COLO829 (cell line): ENCODE measurements around the gene OR5AN1.
"Not testable (repeated sequence)": the region's sequence is repeated elsewhere in the genome, so short reads cannot be mapped to it uniquely, and the experiment has no call there.

Experiments
- DNase-seq: peaks from one replicate; pipeline ENCODE4 v3.0.0; 2012; ENCODE audit warnings: low spot score

OR5AN1 gene

GRCh38 chr11:59358595-59358994, at the start of gene OR5AN1:
OR5AN1 (plus strand) TSS chr11:59358895; CDS start chr11:59364459, 5,564 bp downstream.
- no peak for DNase-seq

DNA sequence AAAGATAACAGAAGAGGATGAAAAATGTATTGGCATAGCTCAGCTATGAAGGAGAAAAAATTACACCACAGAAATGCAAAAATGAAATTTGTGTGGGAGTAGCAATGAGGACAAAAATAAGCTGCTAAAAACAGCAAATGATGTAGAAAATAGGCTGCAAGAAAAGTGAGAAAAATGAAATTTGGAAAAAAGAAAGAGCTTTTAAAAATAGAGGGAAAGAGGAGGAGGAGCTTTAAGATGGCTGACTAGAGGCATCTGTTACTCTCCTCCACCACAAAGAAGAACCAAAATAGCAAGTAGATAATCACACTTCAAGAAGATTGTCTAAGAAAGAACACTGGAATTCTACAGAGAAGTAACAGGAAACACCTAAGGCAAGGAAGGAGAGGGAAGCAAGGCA, 23.7 kb upstream of the OR5AN1 start:
- no peak for DNase-seq

- no peak for DNase-seq
These were observed 22.5 kb upstream of the OR5AN1 start for GRCh38 chr11:59336176-59336575.

- no peak for DNase-seq
These were observed 21.8 kb upstream of the OR5AN1 start for GRCh38 chr11:59336931-59337330.

- DNase-seq, result not testable (repeated sequence)
These were observed 9.0 kb upstream of the OR5AN1 start for GRCh38 chr11:59349657-59350056.

DNA sequence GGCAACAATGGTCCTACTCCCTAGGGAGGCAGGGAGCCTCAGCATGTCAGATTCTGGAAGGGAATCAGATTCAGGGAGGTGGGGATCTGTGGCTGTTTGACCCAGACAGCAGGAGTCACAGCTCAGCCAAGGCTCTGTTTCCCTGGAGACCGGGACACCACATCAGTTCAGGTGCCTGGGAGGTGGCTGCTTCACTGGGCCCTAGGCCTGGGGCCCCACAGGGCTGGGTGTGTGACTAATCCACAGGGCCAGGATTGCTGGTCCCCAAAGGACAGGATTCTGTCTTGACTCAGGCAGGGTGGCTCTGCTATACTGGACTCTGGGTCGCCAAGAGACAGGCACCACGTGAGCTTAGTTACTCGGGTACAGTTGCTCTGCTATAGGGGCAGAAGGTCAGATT, 3.5 kb upstream of the OR5AN1 start:
- no peak for DNase-seq

DNA sequence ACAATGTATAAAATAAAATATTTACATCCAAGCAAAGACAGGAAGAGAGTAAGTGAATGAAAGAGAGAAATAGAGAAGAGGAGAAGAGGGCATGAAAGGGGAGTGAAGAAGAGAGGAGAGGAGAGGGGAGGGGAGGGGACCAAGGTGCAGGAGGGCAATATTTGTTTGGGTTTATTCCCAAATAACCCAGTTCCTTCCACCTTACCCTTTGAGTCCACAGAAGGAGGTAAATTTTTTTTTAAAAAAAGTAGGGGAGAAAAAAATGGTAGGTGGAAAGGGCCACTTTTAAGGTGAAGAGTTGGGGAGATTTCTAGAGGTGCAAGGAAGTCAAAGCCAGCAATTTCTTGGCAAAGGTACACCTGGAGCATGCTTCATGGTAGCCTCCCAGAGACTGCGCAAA, 2.1 kb upstream of the OR5AN1 start:
- DNase-seq, result no peak

- DNase-seq, result no peak
These were observed 675 bp upstream of the OR5AN1 start for GRCh38 chr11:59358020-59358419.

DNA sequence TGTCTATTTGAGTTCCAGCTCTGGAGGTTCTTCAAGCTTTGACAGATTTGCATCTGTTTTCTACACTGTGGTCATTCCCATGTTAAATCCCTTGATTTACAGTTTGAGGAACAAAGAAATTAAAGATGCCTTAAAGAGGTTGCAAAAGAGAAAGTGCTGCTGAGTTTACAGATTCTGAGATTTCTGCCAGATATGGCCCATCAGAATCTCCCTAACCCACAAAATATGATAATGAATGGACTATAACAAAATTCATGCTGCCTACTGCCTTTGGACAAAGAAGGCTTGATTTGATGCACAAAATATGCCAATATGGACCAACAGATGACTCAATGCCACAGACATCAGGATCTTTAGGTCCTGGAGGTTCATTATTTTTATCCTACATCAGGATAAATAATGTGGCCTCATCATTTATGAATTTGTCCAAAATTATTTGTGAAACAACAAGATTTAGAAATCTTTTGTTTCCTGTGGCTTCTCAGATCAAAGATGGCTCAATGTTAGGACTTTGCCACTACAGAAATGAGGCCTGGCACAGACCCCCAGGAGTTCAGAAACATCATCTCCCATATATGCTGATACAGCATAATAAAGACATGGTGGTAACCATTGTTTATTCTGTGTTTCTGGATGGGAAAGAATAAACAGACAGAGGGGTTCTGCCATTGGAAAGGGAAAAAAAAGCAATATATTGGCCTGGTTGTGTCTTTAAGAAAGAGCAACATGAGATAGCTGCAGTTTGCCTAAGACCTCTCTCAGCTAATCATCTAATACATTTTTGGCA, 6.7 kb downstream of the OR5AN1 start:
- no peak for DNase-seq

- DNase-seq, result no peak
These were observed 9.7 kb downstream of the OR5AN1 start for GRCh38 chr11:59368238-59369022.

GRCh38 chr11:59372324-59372723, 13.6 kb downstream of the OR5AN1 start:
- not testable (repeated sequence) for DNase-seq

GRCh38 chr11:59380263-59381059, 21.8 kb downstream of the OR5AN1 start:
- no peak for DNase-seq

GRCh38 chr11:59394186-59394585, 35.5 kb downstream of the OR5AN1 start:
- DNase-seq, result no peak

DNA sequence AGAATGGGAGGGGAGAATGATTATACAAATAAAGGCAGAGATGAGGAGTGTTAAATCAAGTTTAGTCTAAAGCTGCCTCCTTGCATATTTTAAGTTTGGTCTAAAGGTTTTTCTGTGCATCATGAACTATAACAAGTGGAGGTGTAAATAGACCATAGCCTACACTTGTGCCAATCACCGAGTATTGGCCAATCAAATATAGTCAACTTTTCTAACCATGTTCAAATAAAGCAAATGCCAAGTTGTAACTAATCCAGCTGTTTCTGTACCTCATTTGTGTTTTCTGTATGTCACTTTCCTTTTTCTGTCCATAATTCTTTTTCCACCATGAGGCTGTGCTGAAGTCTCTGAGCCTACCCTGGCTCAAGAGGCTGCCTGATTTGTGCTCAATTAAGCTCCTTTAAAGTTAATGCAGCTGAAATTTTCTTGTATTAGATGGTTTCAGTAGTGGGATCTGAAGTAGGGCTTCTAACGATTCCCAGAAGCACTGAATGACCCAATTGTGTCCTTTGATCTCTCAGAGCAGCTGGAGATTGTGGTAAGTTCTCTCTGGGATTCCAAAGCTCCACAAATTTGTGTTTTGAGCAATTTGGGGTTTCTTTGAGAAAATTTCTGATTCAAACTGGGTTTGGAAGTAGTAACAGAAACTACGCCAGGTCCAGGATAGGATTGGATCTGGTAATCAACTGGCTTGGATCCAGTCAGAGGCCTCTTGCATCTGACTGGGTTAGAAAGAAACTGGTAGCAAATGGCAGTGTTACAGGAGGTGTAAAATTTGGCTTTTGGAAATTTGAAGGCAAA, 42.0 kb downstream of the OR5AN1 start:
- no peak for DNase-seq

- no peak for DNase-seq
These were observed 42.5 kb downstream of the OR5AN1 start for GRCh38 chr11:59401262-59401552.

DNA sequence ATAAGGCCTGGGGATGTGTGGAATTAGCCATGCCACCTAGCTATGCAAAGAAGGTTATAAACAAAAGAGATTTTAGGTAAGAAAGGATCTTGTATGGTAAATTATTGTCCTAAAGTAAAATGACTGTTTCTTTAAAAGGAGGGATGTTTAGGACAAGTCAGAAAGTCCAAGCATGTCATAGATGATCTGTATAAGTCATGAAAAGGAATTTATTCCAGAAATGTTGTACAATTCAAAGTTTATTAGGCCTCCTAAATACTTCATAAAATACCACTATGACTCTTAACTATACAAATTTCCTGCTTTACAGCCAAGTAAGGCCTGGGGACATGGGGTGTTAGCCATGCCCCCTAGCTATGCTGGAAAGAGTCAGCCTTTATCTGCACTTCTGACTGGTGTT, 44.9 kb downstream of the OR5AN1 start:
- DNase-seq, result no peak

- DNase-seq, result no peak
These were observed 55.0 kb downstream of the OR5AN1 start for GRCh38 chr11:59413646-59414045.

DNA sequence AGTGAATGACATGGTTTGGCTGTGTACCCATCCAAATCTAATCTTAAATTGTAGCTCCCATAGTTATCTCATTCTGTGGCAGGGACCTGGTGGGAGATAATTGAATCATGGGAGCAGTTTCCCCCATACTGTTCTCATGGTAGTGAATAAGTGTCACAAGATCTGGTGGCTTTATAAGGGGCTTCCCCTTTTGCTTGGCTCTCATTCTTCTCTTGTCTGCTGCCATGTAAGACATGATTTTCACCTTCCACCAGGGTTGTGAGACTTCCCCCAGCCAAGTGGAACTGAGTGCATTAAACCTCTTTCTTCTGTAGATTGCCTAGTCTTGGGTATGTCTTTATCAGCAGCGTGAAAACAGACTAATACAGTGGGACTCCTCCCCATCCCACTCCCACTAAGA, 56.4 kb downstream of the OR5AN1 start:
- DNase-seq, result no peak

- no peak for DNase-seq
These were observed 57.9 kb downstream of the OR5AN1 start for GRCh38 chr11:59416613-59417012.

GRCh38 chr11:59417023-59417422, 58.3 kb downstream of the OR5AN1 start:
- no peak for DNase-seq

DNA sequence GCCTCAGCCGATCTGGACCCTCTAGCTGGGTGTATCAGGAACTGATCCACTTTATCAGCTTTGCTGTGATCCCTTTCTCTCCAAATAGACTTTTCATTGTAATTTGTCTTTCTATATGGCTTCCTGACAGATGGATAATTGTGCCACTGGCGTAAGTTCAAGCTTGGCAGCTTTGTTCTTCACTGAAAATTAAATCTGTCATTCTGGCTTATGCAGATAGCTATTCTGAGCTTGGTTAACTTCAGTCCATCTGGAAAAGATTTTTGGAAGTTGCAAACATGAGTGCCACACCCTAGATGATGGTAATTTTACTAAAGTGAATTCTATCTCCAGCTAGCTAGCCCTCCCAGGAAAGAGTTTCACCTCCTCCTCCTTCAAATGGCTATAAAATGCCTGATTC, 59.5 kb downstream of the OR5AN1 start:
- DNase-seq, result no peak
